ENCODE results near the gene DUSP16.

The DUSP16 gene

DNA sequence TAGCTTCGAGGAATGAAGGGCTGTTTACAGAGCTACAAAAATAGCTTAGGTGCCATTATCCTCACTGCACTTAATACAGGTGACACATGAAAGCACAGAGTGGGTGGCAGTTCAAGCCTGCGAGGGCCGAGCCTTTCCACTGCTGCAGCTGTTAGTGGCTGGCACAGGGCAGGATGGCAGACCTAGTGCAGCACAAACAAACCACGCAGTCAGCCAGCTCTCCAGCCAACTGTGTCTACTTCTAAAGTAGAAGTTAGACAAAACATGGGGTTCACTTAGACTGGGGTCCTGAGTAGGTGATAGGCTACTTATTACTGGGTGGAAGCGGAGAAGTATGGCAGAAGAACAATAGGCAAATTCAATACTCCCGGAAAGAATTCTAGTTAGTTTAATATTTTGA is 95.4 kb downstream of the DUSP16 start:
- no peaks in the 10 kb centered on the region for H3K36me3 ChIP-seq (ENCODE audit: insufficient read depth)
- H3K79me2 ChIP-seq (ENCODE audit: insufficient read depth, low read depth): no peaks in the 10 kb centered on the region
- TF ChIP-seq, protein P1, sequence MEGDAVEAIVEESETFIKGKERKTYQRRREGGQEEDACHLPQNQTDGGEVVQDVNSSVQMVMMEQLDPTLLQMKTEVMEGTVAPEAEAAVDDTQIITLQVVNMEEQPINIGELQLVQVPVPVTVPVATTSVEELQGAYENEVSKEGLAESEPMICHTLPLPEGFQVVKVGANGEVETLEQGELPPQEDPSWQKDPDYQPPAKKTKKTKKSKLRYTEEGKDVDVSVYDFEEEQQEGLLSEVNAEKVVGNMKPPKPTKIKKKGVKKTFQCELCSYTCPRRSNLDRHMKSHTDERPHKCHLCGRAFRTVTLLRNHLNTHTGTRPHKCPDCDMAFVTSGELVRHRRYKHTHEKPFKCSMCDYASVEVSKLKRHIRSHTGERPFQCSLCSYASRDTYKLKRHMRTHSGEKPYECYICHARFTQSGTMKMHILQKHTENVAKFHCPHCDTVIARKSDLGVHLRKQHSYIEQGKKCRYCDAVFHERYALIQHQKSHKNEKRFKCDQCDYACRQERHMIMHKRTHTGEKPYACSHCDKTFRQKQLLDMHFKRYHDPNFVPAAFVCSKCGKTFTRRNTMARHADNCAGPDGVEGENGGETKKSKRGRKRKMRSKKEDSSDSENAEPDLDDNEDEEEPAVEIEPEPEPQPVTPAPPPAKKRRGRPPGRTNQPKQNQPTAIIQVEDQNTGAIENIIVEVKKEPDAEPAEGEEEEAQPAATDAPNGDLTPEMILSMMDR (conservative IDR thresholded peaks at IDR 0.05; ENCODE audit: low read depth, low read length): no peak
- H3K4me1 ChIP-seq (ENCODE audit: low read depth, poor library complexity, severe bottlenecking): no peaks in the 10 kb centered on the region
- no peak overlapping the region for H3K4me2 ChIP-seq
- no peak overlapping the region for H3K4me3 ChIP-seq (IDR thresholded peaks at IDR 0.05; ENCODE audit: insufficient read depth, low read depth, low read length)
- no peaks in the 10 kb centered on the region for H3K27me3 ChIP-seq (ENCODE audit: insufficient read depth, low read depth)
- H2AFZ ChIP-seq (ENCODE audit: low read depth): no peak overlapping the region
- H3K9ac ChIP-seq: no peak overlapping the region
- H3K27ac ChIP-seq: no peak overlapping the region
- no peaks in the 10 kb centered on the region for H4K20me1 ChIP-seq (ENCODE audit: insufficient read depth)

DNA sequence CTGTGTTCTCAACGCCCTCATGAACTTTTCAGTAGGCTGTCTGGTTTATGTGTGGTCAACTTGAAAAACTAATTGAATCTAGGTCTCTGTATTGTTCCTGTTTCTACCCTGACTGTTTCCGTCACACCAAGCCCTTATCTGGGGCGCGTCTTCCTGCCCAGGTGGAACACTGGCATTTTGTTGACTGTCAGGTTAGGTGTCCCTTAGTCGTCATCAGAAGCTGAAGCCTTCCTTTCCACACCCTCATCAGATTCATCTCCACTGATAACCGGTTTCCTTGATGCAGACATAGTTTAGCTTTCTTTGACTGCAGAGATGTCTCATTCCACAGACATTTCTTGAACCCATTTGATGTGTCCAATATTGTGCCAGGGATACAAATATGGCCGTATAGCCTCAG is 96.5 kb downstream of the DUSP16 start:
- Histone ChIP-seq H3K9ac (no peak overlapping the region), H3K4me2 (no peak overlapping the region), H3K4me3 (IDR thresholded peaks at IDR 0.05; ENCODE audit: insufficient read depth, low read depth, low read length) (no peak overlapping the region), H3K27ac (no peak overlapping the region), H4K20me1 (ENCODE audit: insufficient read depth) (no peaks in the 10 kb centered on the region), H3K36me3 (ENCODE audit: insufficient read depth) (no peaks in the 10 kb centered on the region), H3K4me1 (ENCODE audit: low read depth, poor library complexity, severe bottlenecking) (no peaks in the 10 kb centered on the region), H2AFZ (ENCODE audit: low read depth) (no peak overlapping the region), H3K79me2 (ENCODE audit: insufficient read depth, low read depth) (no peaks in the 10 kb centered on the region), H3K27me3 (ENCODE audit: insufficient read depth, low read depth) (no peaks in the 10 kb centered on the region)
- TF ChIP-seq, protein P1 (conservative IDR thresholded peaks at IDR 0.05; ENCODE audit: low read depth, low read length): no peak

DNA sequence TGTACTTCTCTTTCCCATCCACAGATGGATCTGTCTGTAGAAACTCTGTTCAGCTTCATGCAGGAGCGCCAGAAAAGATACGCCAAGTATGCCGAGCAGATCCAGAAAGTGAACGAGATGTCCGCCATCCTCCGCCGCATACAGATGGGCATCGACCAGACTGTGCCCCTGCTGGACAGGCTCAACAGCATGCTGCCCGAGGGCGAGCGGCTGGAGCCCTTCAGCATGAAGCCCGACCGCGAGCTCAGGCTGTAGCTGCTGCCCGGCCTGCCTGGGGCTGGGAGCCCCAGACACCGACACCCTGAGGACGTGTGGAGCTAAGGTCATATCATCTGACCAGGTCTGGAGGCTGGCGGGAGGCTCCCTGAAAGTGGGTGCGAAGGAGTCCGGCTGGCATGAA is 97.1 kb downstream of the DUSP16 start:
- no peaks in the 10 kb centered on the region for H3K36me3 ChIP-seq (ENCODE audit: insufficient read depth)
- H4K20me1 ChIP-seq (ENCODE audit: insufficient read depth): no peaks in the 10 kb centered on the region
- H3K27ac ChIP-seq: no peak overlapping the region
- H3K27me3 ChIP-seq (ENCODE audit: insufficient read depth, low read depth): no peaks in the 10 kb centered on the region
- H3K4me2 ChIP-seq: no peak overlapping the region
- no peaks in the 10 kb centered on the region for H3K4me1 ChIP-seq (ENCODE audit: low read depth, poor library complexity, severe bottlenecking)
- TF ChIP-seq, protein P1 (conservative IDR thresholded peaks at IDR 0.05; ENCODE audit: low read depth, low read length): no peak
- no peak overlapping the region for H3K9ac ChIP-seq
- no peak overlapping the region for H2AFZ ChIP-seq (ENCODE audit: low read depth)
- no peaks in the 10 kb centered on the region for H3K79me2 ChIP-seq (ENCODE audit: insufficient read depth, low read depth)
- H3K4me3 ChIP-seq (IDR thresholded peaks at IDR 0.05; ENCODE audit: insufficient read depth, low read depth, low read length): no peak overlapping the region

DNA sequence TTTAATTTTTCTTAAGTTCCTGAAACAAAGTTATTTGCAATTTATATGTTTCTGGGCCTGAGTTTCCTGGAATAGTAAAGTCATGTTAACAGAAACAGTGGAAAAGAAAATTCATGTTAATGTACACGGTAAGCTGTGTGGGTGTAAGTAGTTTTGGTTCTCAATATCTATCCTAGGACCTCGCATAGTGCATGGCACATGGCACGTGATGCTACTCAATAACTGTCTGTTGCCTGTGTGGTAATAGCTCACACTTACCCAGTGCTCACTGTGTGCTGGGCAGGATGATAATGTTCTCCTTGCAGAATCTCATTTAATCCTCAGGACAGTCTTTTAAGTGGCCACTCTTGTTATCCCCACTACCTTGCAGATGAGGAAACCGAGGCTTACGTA is 100.7 kb downstream of the DUSP16 start:
- Histone ChIP-seq H3K27ac (no peak overlapping the region), H3K36me3 (ENCODE audit: insufficient read depth) (no peaks in the 10 kb centered on the region), H3K79me2 (ENCODE audit: insufficient read depth, low read depth) (no peaks in the 10 kb centered on the region), H3K4me3 (IDR thresholded peaks at IDR 0.05; ENCODE audit: insufficient read depth, low read depth, low read length) (no peak overlapping the region), H3K4me1 (ENCODE audit: low read depth, poor library complexity, severe bottlenecking) (peaks cover 1% of the 10 kb centered on the region), H3K9ac (no peak overlapping the region), H2AFZ (ENCODE audit: low read depth) (no peak overlapping the region), H3K4me2 (no peak overlapping the region), H4K20me1 (ENCODE audit: insufficient read depth) (no peaks in the 10 kb centered on the region), H3K27me3 (ENCODE audit: insufficient read depth, low read depth) (no peaks in the 10 kb centered on the region)
- TF ChIP-seq, protein P1 (conservative IDR thresholded peaks at IDR 0.05; ENCODE audit: low read depth, low read length): no peak
